ENCODE data around the gene CCDC148.

Gene CCDC148

DNA sequence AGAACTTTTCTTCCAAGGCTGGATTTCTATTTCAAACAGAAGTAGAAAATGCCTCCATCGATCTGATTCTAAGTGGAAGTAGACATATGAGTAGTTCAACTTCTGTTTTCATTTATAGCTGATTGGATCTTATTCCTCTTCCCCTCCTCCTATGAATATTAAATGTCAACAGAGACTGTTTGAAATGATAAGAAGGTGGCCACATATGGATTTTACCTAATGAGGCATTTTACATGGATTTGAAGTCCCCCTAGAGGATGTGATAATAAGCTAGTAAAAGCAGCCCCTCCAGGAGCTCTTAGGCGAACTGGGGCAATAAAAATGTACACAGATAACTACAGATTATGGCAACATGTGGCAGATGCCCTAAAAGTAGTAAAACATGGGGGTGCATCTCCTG lies 283.8 kb downstream of the CCDC148 start:
- no peak for DNase-seq (ENCODE audit: low read depth)

DNA sequence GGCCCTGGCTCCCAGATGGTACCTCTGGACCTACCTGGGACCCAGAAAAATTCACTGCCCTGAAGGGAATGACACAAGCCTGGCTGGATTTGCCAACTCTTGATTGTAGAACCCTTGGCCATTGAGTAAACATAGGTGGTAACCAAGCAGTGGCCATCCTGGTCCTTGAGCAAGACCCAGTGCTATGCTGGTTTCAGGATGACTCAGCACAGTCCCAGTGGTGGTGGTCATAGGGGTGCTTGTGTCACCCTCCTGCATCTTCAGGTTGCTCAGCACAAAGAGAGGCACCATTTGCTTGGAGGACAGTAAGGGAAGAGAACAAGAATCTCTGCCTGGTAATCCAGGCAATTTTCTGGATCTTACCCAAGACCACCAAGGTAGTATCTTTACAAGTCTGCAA lies 302.0 kb downstream of the CCDC148 start:
- DNase-seq (ENCODE audit: low read depth) = no peak

DNA sequence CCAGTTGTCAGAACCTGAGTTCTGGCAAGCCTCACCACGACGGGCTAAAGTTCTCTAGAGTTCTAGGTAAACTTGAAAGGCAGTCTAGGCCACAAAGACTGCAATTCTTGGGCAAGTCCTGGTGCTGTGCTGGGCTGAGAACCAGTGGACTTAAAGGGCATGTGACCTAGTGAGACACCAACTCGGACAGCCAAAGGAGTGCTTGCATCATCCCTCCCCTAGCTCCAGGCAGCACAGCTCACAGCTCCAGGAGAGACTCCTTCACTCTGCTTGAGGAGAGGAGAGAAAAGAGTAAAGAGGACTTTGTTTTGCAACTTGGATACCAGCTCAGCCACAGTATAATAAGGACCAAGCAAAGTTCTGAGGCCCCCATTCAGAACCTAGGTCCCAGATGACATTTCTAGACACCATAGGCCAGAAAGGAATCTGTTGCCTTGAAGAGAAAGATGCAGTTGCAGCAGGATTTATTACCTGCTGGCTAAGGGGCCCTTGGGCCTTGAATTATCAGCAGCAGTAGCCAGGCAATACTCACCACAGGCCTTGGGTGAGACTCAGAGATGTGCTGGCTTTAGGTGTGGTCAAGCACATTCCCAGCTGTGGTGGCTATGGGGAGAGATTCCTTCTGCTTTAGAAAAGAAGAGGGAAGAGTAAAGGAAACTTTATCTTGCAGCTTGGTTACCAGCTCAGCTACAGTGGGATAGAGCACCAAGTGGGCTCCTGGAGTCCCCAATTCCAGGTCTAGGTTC lies 303.1 kb downstream of the CCDC148 start:
- no peak for DNase-seq (ENCODE audit: low read depth)

DNA sequence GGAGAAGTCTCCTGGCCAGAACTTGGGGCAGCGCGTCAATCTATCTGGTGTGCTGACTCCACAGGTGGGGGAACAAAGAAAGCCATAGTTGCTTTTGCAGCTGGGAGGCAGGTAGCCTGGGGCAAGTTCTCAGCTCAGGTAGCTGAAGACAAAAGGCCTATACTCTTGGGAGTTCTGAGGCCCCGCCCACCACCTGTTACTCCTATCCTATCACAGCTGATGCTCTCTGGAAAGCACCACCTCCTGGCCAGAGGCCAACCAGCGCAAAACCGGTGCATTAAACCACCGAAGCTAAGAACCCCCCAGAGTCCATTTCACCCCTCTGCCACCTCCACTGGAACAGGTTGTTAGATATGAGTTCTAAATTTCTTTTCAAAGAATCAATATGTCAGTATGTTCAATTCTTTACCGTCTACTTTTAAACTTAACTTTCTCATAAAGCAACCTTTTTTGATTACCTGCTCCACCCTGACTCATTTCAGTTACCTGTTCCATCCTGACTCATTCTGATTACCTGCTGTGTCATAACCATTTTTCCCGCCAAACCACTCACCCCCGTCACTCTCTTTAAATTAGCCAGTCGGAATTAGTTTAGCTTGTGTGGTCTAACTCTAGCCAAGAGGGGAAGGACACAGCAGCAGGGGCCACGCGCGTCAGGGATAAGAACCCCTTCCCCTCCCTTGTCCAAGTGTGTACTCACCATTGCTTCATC lies 311.5 kb downstream of the CCDC148 start:
- no peak for DNase-seq (ENCODE audit: low read depth)

DNA sequence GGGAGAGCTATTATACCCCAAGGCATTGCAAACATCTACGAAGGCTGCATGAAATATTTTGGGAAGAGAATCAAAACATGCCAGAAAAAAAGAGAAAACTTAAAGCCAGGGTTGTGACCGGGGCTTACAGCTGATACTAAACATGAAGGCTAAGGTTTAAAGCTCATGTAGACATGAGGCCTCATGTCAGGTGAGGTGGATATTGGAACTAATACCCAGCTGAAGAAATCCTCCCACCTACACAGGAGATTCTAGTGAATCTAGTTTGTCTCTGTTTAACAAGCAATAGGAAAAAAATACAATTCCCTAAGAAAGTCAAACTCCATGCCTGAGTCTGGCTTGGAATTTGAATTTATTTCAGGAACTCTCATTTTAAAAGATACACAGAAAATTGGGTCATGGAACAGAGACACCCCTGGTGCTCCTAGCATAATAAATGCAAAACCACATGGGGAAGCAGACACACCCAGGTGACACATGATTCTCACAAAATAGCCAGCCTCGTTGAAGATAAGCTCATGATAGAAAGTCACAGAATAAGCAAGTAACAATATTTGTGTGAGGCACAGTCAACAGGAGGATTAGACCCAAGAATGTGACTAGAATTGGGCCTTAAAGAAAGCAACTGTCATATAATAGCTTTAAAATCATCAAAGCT lies 312.7 kb downstream of the CCDC148 start:
- DNase-seq (ENCODE audit: low read depth) = no peak

DNA sequence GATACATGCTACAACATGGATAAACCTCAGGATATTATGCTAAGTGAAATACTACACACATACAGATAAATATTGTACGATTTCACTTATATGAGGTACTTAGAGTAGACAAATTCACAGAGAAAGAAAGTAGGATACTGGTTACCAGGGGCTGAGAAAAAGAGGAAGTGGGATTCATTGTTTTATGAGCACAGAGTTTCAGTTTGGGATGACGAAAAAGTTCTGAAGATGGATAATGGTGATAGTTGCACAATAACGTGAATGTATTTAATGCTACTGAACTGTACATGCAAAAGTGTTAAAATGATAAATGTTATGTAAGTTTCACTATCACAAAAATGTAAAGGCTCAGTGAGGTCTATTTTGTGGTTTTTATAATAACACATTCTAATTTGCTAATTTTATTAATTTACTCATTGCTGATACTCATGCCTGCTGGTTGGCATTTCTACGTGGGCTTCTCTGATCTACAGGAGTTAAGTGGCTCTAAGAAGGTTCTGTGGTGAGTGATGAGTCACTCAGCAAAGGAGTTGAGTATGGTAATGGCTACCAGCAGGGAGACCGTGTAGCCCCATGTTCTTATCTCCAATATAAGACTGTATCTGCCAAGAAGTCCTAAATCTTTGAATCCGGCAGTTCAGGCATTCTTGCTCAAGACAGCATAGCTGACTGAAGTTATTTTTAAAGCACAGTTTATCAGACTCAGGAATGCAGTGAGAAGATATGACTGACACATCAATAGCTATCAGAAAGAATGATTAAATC lies 313.8 kb downstream of the CCDC148 start:
- no peak for DNase-seq (ENCODE audit: low read depth)

DNA sequence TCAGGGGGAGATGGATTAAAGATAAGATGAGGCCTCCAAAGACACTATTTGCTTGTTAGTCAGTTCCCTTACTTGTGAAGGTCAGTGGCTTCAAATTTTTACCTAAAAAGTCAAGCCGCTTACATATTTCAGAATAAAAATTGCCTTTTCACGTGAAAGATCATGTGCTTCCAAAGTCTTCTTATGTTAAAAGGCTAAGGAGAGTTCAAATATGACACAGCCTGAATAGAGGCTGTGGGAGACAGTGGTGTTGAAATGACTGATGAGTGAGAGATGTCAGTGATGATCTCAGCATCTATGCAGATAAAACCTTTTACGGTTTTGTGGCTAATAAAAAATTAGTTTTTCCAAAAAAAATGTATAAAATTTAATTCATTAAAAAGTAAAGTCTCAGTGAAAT lies 314.4 kb downstream of the CCDC148 start:
- DNase-seq (ENCODE audit: low read depth) = no peak

DNA sequence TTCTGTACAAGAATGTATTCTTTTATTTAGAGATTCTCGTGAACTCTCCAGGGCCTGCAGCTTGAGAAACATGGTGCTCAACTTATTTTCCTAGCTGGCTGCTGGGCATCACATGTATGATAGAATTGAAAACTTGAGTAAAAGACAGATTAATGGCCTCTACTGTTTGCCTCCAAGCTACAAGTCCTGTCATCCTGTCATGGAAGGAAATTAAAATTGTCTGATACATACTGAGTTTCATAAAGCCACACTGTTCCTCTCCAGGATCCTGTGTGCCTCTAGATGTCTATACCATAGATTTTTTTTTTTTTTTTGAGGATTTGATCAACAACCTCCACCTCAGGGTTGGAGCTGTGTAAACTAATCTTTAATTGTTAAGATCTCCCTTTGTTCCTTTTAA lies 316.4 kb downstream of the CCDC148 start:
- DNase-seq (ENCODE audit: low read depth) = no peak

DNA sequence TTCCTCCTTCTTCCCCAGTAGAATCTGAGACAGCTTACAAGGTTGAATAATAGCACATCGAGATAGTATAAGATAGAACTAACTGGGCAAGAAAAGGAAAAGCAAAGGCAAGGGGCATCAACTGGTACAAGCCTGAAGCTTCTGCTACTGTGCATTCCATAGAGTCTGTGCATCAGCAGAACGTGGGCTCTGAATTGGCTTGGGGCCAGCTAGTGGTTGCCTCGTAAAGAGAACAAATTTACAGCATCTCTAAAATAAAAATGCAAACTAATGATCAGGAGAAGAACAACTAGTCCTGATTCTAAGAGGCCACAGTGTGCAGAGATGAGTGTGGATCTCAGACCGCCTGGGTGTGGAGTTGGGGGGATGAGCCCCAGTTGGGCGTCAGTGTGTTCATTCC lies 318.3 kb downstream of the CCDC148 start:
- DNase-seq (ENCODE audit: low read depth) = no peak

DNA sequence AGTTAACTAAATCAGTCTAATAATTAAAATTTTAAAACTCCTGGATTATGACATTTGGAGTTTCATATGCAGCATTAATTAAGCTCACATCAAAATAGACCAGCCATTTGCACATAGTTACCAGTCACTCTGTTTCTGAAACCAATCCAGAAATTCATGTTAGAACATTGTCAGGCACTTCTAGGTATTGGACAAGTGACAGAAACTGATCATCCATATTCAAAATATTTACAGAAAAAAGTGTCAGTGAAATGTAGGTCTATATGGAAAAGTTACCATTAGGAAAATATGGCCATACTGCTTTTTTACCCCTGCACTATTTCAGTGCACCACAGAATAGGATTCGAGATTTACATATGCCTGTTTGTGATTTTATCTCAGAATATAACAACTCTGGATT lies 321.5 kb downstream of the CCDC148 start:
- DNase-seq (ENCODE audit: low read depth) = no peak

DNA sequence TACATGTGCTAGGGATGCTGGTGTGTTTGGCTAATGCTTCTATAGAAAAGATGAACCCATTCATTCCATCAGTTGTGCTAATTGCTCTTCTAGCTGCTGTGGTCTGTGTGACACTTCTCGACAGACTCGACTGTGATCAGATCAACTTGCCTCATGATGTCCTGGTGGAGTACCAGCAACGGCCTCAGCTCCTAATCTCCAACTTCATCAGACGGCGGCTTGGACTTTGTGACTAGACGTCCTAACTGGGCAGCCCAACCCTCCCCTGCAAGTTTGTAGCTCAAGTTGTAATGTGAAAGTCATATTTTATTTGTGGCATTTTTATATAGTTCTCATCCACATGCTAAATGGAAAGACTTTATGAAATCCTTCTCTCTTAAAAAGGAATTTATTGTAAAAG lies 321.9 kb downstream of the CCDC148 start:
- no peak for DNase-seq (ENCODE audit: low read depth)

DNA sequence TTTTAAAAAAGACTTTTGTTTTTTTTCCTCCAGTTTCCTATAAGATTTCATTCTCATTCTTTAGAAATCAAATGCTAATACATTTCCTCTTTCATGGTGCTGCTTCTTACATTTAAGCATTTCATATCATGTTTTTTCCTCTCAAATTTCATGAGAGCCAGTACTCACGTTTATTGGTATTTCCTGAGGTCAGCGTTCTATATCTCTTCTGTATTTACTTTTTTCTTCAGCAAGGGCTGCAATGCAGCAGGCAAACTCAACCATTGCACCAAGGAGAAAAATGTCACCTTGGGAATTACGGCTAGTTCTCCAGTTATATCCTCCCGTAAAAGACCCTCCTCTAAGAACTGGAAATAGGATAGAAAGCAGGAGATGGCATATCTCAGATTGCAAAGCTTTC lies 322.5 kb downstream of the CCDC148 start:
- DNase-seq (ENCODE audit: low read depth) = no peak

DNA sequence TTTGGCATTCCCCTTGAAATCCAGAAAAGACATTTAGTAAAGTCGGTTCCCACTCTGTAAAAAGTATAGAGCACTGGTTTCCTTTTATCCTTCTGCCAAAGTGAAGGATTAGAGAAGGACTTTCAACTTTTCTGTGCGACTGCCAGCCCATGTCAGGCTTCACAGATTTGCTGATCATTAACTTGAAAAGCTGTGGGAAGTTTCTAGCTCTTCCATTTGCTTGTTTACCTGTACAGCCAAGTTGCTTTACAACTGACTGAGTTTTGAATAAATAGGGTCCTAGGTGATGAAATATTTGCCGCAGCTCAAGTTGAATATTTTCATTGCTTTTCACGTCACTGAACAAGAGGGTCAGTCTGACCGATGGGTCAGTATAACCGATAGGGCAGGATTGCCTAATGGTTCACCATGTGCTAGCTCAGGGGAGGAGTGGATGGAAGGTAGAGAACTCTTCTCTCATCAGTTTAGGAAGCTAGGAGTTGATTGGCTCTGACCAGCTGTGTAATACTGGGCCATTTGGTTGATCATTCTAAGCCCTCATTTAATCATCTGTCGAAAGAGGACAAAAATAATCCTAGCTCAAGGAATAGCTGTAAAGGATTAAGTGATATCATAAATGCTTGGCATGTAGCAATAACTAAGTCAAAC lies 324.5 kb downstream of the CCDC148 start:
- DNase-seq (ENCODE audit: low read depth) = no peak

DNA sequence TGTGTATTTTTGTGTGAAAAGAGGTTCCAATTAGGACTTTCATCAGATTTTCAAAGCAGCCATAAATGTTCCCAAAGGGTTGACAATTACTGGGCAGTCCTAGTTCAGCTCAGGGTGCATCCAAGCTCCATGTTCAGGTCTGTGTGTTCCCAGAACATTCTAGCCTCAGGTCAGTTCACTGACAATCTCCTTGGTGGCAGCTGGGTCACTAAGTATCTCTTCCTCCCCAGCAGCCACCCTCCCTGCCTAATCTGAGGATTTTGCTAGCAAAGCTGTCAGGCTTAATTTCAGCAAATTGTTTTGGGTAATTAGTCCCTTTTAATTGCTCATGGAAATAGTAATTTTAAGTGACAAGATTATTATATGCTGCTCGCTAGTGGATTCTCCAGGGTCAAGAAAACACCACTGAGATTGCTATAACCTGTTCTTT lies 325.1 kb downstream of the CCDC148 start:
- DNase-seq (ENCODE audit: low read depth) = no peak

DNA sequence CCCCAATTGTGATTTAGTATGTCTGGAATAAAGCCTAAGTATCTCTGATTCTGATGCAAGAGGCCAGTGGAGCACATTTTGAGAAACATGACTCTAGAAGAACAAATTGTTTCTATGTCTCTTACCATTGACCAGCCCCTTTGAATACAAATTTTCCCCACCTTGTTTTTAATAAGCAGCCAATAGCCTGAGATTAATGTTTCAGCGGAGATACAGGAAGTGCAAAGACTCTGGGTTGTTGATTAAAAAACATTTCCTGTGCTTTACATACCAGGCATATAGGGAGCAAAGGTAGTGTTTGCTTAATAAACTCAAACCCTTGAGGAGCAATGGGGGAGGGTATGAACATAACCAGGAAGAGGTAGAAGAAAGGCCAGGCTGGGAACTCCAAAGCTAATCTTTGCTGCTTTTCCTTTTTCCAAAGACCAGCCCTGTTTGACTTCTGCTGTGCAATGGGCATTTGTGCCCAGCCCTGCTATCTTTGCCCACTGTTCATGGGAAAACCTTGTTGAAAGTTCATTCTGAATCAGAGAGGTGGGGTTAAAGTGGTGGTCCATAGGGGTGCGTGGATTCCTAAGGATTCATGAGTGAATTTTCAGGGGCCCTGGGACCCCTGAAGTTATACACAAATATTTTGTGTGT lies 325.6 kb downstream of the CCDC148 start:
- DNase-seq (ENCODE audit: low read depth) = no peak

DNA sequence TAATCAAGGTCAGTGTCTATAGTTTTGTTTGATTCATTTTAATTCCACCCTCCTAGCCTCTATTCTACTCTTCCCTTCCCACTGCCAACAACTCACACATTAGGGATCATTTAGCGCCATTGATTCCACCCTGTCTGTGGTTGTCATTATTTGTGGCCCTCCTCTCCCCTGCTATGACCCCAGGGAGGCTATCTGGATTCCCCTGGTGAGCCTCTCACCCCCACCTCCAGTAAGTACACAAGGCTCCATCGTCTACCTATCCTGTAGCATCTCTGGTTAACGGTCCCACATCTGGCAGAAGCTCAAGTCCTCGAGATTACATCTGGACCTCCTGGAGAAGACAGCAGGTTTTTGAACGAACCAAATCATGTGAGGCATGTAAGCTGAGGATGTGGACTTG lies 327.5 kb downstream of the CCDC148 start:
- DNase-seq (ENCODE audit: low read depth) = no peak

DNA sequence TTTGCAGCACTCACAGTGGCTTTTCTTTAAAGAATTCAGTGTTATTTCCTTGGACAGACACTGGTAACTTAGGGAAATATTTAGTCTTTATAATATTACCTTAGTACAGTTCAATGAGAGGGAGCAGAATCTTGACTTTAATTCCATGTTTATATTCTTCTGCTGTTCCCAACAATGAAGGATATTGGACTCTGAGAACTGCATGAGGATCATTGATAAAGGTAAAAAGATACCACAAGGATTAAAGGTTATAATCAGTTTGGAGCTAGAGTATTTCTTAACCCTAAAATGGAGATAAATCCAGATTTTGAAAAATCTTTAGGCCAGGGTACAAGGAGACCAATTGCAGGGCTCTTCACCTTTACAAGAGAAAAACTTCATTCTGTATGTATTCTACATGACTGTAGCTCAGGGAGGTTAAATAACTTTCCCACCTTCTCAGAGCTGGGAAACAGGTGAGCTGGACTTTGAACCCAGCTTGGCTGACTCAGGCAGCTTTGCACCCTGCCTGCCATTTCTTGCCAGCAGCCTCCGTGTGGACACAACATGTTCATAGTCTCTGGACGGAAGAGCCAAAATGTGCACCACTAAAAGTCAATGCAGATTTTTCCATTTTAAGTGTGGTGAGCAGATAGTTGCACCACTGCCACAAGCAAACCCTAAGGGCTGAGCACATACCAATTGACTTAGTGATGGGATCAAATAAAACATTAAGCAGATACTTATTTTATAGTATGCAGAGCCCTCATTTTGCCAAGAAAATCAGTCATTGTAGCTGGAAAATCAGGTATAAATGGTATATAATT lies 328.2 kb downstream of the CCDC148 start:
- DNase-seq (ENCODE audit: low read depth) = no peak

DNA sequence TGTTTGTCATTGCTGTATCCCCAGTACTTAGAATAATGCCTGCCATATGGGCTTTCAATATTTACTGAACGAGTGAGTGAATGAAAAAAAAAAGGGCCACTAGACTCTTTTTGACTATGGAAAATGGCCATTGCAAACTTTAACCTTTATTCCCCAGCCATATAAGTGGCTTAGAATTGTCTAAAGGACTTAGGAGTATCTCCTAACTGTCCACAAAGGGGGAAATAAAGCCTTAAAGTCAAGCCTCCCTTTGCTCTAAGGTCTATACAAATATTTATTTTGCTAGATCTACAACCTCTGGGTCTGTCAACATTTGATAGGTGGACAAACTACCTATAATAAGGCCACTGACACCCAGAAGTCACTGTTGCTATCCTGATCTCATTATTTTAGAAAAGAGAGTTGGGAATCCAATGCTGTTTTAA lies 329.2 kb downstream of the CCDC148 start:
- DNase-seq (ENCODE audit: low read depth) = no peak

DNA sequence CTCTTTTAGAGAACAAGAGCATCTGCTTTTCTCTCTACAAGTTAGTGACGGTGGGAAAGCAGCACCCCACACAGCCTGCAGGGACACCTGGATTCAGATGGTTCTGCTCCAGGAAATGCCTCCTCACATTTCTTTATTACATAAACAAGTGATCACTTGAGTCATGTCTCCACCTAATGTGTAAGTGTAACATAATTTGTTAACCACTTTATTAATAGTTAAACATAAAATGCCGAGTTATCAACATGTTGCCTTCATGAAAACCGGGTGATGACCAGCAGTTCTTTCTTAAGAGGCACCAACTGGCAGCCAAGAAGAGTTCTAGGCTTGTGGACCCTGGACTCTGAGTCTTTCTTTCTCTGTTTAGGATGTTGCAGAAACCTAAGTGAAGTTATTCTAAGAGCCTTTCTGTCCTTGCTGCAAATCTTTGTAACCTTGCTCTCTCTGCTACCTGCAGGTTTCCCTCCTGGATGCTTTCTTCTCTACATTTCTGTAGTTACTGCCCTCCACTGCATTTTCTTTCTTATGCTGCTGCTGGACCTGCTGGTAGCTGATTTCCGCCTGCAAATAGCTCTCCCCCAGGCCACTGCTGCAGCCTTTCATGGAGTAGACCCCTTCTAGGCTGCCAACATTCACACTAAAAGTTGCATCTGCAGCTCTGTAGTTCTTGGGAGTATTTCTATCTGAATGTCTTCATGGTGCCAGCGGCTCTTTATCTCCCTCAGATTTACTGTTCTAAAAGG lies 330.6 kb downstream of the CCDC148 start:
- DNase-seq (ENCODE audit: low read depth) = no peak

DNA sequence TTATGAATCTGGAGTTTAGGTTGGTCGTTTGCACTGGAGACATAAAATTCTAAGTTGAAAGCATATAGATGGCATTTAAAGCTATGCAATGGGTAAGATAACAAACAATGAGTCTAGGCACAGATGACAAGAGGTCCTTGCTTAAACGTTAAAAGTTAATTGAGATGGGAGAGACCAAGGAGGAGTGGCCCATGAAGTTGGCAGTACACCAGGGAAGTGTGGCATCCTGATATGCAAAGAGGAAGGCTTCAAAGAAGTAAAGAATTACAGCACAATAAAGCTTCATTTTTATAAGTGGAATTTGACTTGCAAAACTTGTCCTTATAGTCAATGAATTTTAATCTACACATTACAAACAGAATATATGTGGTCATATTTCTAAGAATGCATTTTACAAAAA lies 331.7 kb downstream of the CCDC148 start:
- no peak for DNase-seq (ENCODE audit: low read depth)

Data from stimulated activated CD8-positive, alpha-beta memory T cell treated with anti-CD3 and anti-CD28 coated beads, Interleukin-15, amount 100 ng/mL, for 1 hour (primary cell).